GM10266 (cell line): Measurements from ENCODE around the gene ZWILCH.

Experiments
- DNase-seq: peaks from one replicate; pipeline ENCODE4 v3.0.0; 2012; ENCODE audit errors: extremely low spot score
- CTCF ChIP-seq: IDR thresholded peaks from 2 replicates; pipeline ENCODE4 v1.5.1; 2012; ENCODE audit warnings: mild to moderate bottlenecking, low read depth; ENCODE audit not compliant: control insufficient read depth, insufficient read depth; ENCODE audit errors: missing control alignments

Gene ZWILCH

GRCh38 chr15:66598095-66598815, 93.1 kb downstream of the ZWILCH start:
- TF ChIP-seq CTCF = no peak
- no peak for DNase-seq
